CD4-positive, alpha-beta T cell treated with Interleukin-17A for 1 hour (primary cell): ENCODE results near the gene CTNND2.
"Not testable (repeated sequence)": the region's sequence is repeated elsewhere in the genome, so short reads cannot be mapped to it uniquely, and the experiment has no call there.

ENCODE experiments used
- DNase-seq: peaks from one replicate; pipeline ENCODE4 v3.0.0-alpha.2; 2020

CTNND2 gene

DNA sequence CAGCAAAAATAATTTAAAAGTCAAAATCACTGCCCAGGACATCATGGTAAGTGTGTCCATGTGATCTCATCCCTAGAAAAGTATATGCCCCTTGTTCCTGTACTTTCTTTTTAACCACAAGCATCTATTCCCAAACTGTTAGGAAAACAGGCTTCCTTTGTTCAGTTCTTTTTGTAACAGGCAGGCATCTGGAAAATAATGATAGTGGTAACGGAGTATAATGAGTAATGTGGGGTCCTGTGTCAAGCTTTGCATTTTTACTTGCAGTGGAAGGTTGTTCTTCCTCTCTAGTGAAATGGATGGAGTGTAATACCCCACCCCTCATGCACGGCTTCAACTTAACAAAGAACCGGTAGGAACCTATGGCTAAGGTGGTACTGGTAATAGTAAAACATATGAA is 532.1 kb downstream of the CTNND2 start:
- no peak for DNase-seq

DNA sequence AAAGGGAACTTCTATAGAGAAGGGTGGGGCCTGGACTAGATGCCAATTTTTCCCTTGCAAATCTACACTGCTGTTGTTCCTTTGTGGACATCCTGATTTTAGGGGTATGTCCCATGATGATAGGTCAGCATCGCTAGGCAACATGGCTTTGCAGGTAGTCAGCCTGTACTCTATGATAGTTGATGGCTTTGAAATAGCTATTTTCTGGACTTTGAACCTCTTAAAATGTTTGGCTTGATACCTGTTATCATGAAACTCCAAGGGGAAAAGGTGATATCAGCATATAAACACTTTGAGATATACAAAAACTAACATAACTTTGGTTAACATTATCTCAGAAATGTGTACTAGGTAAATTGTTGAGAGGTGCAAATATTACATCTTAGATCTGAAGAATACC is 533.2 kb downstream of the CTNND2 start:
- DNase-seq, result no peak

- no peak for DNase-seq
These were observed 539.7 kb downstream of the CTNND2 start for GRCh38 chr5:11364531-11364930.

DNA sequence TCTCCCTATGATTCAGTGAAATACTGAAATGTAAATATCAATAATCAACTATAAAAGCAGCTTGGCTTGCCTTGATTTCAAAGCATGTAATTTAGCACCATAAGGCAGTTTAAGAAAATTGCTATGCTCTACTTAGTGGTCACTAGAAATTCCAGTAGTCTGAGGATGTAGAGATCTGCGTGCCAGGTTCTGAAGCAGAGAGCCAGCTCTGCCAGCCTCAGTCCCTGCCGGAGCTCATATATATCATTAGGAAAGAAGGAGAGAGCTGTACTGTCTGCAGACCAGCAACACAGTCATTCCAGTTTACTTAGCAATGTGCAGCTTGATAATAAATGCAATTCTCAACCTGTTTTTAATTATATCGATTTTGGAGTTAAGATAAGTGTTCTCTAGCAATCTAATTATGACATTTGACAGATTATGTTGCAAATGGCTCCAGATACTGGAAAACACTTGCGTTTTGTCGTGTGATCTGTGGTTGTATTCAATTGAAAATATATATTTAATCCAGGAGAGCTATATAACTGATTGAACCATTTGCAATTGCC is 540.5 kb downstream of the CTNND2 start:
- DNase-seq, result no peak

DNA sequence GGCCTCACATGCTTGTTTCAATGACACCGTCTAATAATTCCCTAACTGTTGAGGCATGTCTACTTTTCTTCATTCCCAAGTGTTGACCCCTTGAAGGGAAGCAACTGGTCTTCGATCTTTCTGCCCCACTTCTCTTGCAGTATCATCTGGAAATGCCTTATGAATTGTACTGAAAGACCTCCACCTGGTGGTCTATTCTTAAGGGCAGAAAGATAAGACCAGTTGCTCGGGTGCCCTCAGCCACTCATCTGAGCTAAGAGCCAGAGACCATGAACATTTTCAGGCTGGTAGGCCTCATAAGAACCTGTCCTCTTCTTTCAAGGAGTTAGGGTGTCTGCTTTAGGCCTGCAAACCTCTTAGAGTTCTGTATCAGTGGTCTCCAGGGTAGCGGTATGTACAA is 542.5 kb downstream of the CTNND2 start:
- DNase-seq, result no peak

DNA sequence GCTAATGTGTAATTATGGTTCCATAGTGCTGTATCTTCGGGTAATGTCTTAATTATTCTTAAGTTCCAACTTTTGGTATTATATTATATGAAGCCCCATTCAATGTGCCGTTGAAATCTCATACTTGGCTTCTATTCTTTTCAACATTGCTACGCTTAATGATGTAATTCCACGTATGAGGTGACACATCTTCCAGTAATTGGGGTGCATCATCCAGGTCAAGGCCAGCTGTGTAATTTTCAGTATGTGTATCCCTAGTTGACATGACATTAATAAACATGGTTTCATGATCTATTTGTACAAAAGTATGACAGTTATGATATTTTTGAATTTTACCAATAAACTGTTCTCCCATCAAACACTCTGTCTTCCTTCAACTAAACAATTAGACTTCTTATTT is 546.3 kb downstream of the CTNND2 start:
- no peak for DNase-seq

DNA sequence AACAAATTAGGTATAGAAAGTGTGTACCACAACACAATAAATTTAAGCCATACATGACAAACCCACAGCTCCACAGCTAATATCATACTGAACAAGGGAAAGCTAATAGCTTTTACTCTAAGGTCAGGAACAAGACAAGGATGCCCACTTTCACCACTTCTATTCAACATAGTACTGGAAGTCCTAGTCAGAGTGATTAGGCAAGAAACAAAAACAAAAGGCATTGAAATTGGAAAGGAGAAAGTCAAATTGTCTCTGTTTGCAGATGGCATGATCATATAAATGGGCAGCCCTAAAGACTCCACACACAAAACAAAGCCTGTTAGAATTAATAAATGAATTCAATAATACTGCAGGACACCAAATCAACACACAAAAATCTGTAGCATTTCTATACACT is 548.8 kb downstream of the CTNND2 start:
- no peak for DNase-seq

GRCh38 chr5:11346336-11346735 is 557.9 kb downstream of the CTNND2 start:
- DNase-seq, result no peak

- no peak for DNase-seq
These were observed 568.1 kb downstream of the CTNND2 start for GRCh38 chr5:11335881-11336760.

DNA sequence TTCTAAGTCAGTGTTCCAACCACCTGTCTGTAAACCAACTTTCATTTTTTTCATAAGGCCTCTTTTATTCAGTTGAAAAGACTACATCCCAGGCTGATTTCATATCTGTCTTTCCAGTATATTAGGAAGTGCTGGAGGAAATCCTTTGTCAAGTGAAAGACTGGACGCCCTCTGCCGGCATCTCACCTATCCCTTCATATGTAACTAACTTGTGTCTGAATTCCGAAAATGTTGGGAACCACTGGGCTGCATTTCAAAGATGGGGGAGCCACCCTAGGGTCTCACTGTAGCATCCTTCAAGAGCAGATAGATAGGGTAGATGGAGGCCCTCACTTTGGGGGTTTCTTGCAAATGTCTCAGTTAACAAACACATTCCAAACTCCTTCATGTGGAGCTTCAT is 569.8 kb downstream of the CTNND2 start:
- no peak for DNase-seq

GRCh38 chr5:11329679-11330078 is 574.6 kb downstream of the CTNND2 start:
- no peak for DNase-seq

DNA sequence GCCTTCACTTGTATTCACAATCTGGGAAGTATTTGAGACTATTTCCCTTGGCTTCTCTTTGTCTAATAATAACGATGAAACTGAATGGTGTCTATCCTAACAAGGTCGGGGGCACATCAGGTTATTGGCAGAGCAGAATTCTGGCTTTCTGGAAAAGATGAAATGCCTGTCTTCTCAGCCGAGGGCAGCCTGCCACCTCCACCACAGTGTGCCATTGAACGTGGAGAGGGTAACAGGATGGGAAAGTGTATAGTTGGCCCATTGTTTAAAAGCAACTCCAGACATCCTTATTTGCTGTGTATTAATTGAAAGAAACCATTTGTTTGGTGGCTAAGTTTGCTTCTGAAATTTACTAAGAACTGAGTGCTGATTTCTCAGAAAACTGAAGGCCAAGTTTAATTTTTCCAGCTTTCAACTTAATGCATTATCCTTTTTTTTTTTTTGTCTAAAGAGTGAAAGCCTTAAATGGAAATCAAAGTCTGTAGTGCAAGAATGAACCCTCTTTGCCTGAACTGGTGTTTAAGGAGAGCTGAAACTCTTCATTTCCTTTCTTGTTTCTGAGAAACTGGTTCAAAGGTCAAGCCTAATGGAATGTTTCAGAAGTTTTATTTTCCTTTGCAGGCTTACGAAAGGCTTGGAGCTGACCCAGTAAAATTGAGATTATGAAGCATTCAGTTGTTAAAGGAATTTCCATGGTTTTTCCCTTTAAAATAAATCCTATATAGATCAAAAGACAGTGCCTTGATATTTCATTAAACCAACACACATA is 579.5 kb downstream of the CTNND2 start:
- DNase-seq, result no peak

DNA sequence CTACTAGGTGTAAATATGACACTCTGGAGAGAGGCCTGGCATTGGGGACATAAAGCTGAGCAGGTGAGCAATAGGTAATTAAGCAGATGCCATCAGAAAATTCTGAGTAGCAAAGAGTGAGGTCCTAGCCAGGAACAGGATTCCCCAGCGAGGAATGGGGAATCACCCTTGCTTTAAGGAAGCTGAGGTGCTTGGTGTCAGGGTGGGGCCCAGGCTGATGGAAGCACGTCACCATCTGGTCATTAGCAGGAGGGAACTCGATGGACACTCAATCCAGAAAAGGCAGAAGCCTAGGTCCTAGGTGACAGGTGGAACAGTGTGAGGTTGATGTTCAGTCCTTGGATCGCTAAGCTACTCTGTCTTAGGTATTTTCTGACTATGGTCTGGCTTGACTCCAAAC is 580.5 kb downstream of the CTNND2 start:
- no peak for DNase-seq

DNA sequence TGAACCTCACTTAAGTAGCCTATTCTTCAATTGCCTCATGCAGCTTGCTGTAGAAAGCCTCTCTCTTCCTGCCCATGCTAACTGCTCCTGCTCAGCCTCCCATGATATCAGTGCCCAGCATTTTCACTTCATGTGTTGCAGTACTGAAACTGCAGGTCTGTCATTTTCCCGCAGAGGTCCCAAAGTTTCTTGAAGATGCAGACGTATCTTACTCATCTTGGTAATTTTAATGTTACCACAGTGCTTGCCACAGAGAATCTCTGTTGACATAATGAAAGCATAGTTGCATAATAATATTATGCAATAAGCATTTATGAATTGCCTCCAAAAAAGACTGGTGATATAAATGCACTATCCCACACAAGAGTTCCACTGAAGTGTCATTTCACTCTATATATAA is 582.1 kb downstream of the CTNND2 start:
- peak; percentile 10 for DNase-seq

DNA sequence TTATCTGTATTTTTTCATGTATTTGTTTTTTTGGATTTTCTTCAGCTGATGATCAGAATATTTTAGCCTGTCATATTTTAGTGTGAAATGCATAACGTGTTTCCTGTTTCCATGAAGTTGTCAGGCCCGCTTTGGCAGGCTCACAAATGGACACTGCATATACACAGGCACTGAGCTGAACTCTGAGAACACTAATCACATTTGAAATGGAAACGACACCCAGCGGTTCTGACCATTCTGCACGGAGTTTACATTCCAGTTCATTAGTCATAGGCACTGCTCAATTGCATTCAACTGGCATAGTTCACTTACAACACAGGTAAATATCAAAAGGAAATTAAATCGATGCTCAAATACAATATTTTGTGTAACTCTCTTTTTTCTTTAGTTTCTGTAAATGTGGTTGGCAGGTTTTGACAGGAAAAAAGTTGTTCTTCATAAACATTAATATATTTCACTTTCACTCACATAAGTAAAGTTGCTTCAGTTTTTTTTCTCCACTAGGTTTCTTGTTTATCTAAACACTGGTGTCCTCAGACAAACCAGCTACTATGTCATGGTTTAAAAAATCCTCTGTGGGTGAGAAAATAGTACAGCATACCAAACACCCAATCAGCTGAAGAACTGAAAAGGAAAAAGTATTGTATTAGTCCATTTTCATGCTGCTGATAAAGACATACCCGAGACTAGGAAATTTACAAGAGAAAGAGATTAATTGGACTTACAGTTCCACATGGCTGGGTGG is 584.2 kb downstream of the CTNND2 start:
- DNase-seq, result no peak

- DNase-seq, result not testable (repeated sequence)
These were observed 590.6 kb downstream of the CTNND2 start for GRCh38 chr5:11313694-11314093.

DNA sequence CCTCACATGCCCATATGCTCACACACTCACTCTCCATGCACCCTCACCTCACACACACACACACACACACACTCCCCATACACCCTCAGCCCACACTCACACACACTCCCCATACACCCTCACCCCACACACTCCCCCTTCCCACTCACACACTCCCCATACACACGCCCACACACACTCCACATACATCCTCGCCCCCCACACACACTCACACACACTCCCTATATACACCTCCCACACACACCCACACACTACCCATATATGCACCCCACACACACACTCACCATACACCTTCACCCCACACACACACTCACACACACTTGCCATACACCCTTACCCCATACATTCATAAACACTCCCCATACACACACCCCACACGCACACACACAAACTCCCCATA is 592.5 kb downstream of the CTNND2 start:
- no peak for DNase-seq

- no peak for DNase-seq
These were observed 593.0 kb downstream of the CTNND2 start for GRCh38 chr5:11311272-11311671.

DNA sequence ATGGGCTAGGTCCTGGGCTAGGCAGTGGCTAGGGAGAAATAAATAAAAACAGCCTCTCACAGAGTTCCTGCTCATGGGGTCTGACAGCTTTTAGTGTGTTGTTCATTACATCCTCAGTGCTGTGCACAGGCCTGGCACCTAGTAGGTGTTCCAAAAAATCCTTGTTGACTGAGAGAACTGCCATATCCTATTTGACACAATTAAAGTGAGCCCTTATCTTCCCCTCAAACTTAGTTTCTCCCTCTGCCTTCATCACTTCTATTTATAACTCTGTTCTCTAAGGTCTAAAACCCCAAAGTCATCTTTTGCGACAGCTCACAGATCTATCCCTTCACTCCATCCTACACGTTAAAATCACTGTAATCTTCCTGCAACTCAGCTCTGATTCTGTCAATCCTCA is 594.1 kb downstream of the CTNND2 start:
- DNase-seq, result no peak

GRCh38 chr5:11306365-11306764 is 597.9 kb downstream of the CTNND2 start:
- no peak for DNase-seq

DNA sequence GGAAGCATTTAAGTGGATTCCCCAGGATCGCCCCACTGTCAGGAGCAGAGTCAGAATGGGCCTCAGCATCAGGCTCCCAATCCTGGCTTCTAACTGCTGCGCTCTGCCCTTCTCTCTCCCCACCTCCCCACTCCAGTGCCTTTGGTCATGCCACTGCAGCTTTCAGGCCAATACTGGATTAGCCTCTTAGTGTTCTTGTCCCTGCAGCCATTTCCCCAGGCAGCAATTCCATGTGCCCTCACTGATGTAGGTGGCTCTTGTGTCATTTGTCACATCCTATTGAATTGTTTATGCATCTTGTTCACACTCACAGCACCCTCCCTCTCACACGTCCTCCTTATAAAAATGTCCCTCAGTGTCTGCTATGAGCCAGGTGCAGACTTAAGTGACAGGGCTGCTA is 599.0 kb downstream of the CTNND2 start:
- no peak for DNase-seq

DNA sequence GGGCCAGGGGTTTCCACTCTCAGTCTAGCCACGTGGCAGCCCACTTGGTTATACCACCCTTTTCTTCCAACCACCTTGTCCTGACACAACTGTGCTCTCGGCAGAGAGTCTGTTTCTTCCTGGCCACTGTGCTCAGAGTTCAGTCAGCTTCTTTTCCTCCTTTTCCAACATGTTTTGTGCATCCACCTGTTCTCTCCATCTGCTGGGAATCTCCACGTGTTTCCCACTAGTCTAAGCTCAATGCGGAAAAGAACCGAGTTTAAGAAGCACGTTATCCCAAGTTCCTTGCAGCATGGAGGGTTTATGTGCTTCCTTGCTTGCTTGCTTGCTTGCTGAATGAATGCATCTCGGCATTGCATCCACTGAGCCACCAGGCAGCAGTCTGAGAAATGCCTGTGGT is 599.6 kb downstream of the CTNND2 start:
- DNase-seq, result no peak

GRCh38 chr5:11302663-11303062 is 601.6 kb downstream of the CTNND2 start:
- peak; percentile 1 for DNase-seq
